Kidney (tissue), 14 donors: ENCODE data around the gene SARNP. TPM values are rescaled to one million over a fixed set of nuclear protein-coding genes. Genes with fewer than 3 reads are reported as not detected.

ENCODE experiments used
- DNase-seq, 5 donors: peaks; one replicate each; pipeline ENCODE4 v3.0.0-alpha.2; 2013 to 2020
- FAIRE-seq: peaks from 2 replicates; lab custom pipeline; 2012; peaks lifted over from hg19 to GRCh38; lab: Jason Lieb, UNC
- H3K27ac ChIP-seq, 2 donors: one replicate each; pipeline ENCODE4 v1.7.0; 2013; ENCODE audit warnings: low read depth in 2 of 2, low read length in 2 of 2, inconsistent platforms in 1 of 2
- H3K27me3 ChIP-seq: one replicate; pipeline ENCODE4 v1.7.1; 2013; ENCODE audit warnings: low read length, inconsistent platforms; ENCODE audit not compliant: control insufficient read depth, insufficient read depth
- H3K36me3 ChIP-seq, 3 donors: one replicate each; pipeline versions ENCODE4 v1.7.0 to v1.7.1; 2013; ENCODE audit warnings: low read length in 3 of 3, control low read depth in 1 of 3, inconsistent platforms in 1 of 3; ENCODE audit not compliant: insufficient read depth in 3 of 3, control insufficient read depth in 2 of 3
- H3K4me1 ChIP-seq, 3 donors: one replicate each; pipeline versions ENCODE4 v1.7.0 to v1.7.1; 2013; ENCODE audit warnings: low read length in 3 of 3, inconsistent platforms in 1 of 3, low read depth in 1 of 3; ENCODE audit not compliant: control insufficient read depth in 2 of 3, insufficient read depth in 2 of 3
- H3K4me3 ChIP-seq, 3 donors: one replicate each; pipeline versions ENCODE4 v1.7.0 to v1.8.1; 2013; ENCODE audit warnings: low read length in 3 of 3, control low read depth in 1 of 3, inconsistent platforms in 1 of 3
- H3K9ac ChIP-seq, 3 donors: one replicate each; pipeline versions ENCODE4 v1.7.0 to v1.7.1; 2013; ENCODE audit warnings: low read length in 3 of 3, control low read depth in 1 of 3, inconsistent platforms in 1 of 3
- H3K9me3 ChIP-seq, 3 donors: one replicate each; pipeline versions ENCODE4 v1.7.0 to v1.7.1; 2013; ENCODE audit warnings: low read length in 3 of 3, control low read depth in 1 of 3, inconsistent platforms in 1 of 3; ENCODE audit not compliant: control insufficient read depth in 2 of 3, insufficient read depth in 1 of 3
- intact Hi-C: fragments of 100-400 bp; cut with DNase I; formaldehyde crosslinking; loops from one replicate; pipeline ENCODE4 v1.11.1; 2022
- polyA plus RNA-seq: library from polyadenylated mRNA; stranded (reverse); fragments of 350-450 nt; fragmentation: Illumina TruSeq; extraction: RNeasy Lipid Tissue Mini Kit (QIAGEN cat#74804); gene quantifications from one replicate; pipeline ENCODE4 v1.2.3, GENCODE V29; 2014; ENCODE audit warnings: low read depth, low replicate concordance; ENCODE audit not compliant: insufficient read depth
- total RNA-seq: library from RNA; stranded (reverse); fragmentation: NEBNext Ultra II Directional; extraction: Animal tissue kit (Norgen Biotek cat#: 25700); gene quantifications from one replicate; pipeline ENCODE4 v1.2.1, GENCODE V29; 2021
- TF ChIP-seq, protein P1 (sequence below): IDR thresholded peaks from 3 replicates; pipeline ENCODE4 v1.5.1; 2012; ENCODE audit warnings: mild to moderate bottlenecking, moderate library complexity, borderline replicate concordance; ENCODE audit not compliant: insufficient read depth; ENCODE audit errors: extremely low read depth
- donor health status: control.
- donor health status: control.
- donor health status: control.
- donor health status: control.
- donor health status: control.
- donor health status: DM: yes; HTN: yes; CAD: no.
- donor health status: Normal renal cell carcinoma (clear cell type).

SARNP gene
- total and polyA plus RNA-seq, 2 donors from 2014 or later, result 51.1 to 109 TPM

DNA sequence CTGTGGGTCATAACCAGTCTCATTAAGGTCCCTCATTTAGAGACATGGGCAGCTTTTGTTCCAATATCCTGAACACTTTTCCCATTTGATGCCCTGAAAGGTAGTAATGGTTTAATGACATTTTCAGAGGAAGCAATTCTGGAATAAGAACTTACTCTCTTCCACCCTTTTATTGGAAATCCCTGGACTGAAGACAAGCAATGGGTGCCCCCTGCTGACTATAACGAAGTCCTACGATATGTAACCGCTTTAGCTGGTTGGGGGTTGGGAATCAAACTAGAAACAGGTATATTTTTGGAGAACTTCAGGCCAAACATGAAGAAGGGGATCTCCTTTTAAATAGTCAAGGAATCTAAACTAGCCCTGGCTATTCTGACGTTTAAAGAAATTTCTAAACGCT, 20.5 kb downstream of the SARNP start:
- peak in 3 of 5 donors; percentile 66 to 87 (median 82) for DNase-seq
- no peak overlapping the region for H3K9ac ChIP-seq
- H3K27ac ChIP-seq, result no peak overlapping the region
- H3K36me3 ChIP-seq, result peaks cover 9 to 60% (median 13%) of the 10 kb centered on the region in 3 donors
- TF ChIP-seq, protein P1, sequence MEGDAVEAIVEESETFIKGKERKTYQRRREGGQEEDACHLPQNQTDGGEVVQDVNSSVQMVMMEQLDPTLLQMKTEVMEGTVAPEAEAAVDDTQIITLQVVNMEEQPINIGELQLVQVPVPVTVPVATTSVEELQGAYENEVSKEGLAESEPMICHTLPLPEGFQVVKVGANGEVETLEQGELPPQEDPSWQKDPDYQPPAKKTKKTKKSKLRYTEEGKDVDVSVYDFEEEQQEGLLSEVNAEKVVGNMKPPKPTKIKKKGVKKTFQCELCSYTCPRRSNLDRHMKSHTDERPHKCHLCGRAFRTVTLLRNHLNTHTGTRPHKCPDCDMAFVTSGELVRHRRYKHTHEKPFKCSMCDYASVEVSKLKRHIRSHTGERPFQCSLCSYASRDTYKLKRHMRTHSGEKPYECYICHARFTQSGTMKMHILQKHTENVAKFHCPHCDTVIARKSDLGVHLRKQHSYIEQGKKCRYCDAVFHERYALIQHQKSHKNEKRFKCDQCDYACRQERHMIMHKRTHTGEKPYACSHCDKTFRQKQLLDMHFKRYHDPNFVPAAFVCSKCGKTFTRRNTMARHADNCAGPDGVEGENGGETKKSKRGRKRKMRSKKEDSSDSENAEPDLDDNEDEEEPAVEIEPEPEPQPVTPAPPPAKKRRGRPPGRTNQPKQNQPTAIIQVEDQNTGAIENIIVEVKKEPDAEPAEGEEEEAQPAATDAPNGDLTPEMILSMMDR, result peak; percentile 39
- H3K4me3 ChIP-seq, result no peak overlapping the region
- no peaks in the 10 kb centered on the region for H3K27me3 ChIP-seq
- no peak for FAIRE-seq
- H3K4me1 ChIP-seq, result no peaks in the 10 kb centered on the region
- no peaks in the 10 kb centered on the region for H3K9me3 ChIP-seq
- intact Hi-C loops, result loop anchor here (10.0 kb wide), 1 partner anchor 52 kb away; the partner anchor contains the start of gene GDF11

DNA sequence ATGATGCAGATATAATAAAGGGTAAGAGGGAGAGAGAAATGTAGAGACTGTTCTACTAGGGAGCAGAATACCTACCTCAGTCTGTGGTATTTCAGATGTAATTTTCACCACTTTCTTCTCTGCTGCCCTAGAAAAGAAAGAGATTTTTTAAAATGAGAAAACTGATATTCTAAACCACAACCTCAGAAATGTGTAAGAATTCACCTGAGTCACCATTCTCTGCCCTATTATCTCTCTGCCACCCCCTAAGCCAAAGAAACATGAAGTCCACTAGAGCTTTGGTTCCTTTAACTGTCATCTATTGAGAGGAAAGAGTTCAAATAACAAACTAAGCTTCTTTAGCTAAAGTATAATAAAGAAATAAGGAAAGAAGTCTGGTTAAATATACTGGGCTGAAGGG, 21.6 kb downstream of the SARNP start:
- Histone ChIP-seq H3K9ac (no peak overlapping the region), H3K27ac (no peak overlapping the region), H3K27me3 (no peaks in the 10 kb centered on the region), H3K9me3 (no peaks in the 10 kb centered on the region), H3K4me1 (no peaks in the 10 kb centered on the region), H3K36me3 (peaks cover 9 to 54% (median 13%) of the 10 kb centered on the region in 3 donors), H3K4me3 (no peak overlapping the region)
- DNase-seq, result no peak
- TF ChIP-seq, protein P1, result no peak
- intact Hi-C loops, result loop anchor here (10.0 kb wide), 1 partner anchor 51 kb away; the partner anchor contains the start of gene GDF11
- no peak for FAIRE-seq

DNA sequence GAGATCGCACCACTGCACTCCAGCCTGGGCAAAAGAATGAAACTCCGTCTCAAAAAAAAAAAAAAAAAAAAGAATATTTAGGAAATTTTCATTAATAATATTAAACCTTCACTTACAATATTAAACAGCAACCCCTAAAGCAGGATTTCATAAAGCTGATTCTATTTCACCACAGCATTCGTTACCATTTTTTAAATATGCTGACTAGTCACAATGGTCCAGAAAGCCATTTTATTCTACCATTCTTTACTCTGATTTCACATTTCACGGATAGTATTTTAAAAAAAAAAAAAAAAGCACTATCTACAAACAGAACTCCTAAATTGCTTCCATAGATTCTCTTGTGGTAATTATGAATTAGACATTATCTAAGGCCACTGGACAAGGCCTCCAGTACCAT, 27.6 kb downstream of the SARNP start:
- FAIRE-seq, result no peak
- intact Hi-C loops, result loop anchor here (10.0 kb wide), 1 partner anchor 45 kb away; the partner anchor contains the start of gene GDF11
- no peak overlapping the region for H3K27ac ChIP-seq
- H3K9me3 ChIP-seq, result no peaks in the 10 kb centered on the region
- peaks cover 5 to 38% (median 12%) of the 10 kb centered on the region in 3 donors for H3K36me3 ChIP-seq
- no peaks in the 10 kb centered on the region for H3K4me1 ChIP-seq
- no peak overlapping the region for H3K9ac ChIP-seq
- DNase-seq, result no peak
- H3K4me3 ChIP-seq, result no peak overlapping the region
- H3K27me3 ChIP-seq, result no peaks in the 10 kb centered on the region
- TF ChIP-seq, protein P1, result no peak

DNA sequence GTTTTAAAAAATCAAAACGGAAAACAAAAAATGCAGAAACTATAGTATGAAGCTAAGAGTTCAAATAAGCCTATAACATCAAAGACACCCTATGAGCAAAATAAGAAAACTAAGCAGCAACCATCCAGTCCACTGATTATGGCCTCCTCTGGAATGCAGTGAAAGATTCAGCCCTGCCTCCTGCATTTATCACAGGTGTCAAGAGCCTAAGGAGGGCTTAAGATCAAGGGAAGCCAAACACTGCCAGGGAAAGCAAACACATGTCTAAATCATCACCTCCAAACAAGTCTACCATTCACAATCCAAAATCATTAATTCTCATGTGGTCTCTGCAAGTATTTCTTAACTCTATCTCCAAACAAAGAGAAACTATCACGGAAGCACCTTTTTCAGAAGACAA, 28.4 kb downstream of the SARNP start:
- Histone ChIP-seq H3K9me3 (no peaks in the 10 kb centered on the region), H3K9ac (no peak overlapping the region), H3K27ac (no peak overlapping the region), H3K4me1 (no peaks in the 10 kb centered on the region), H3K36me3 (peaks cover 7 to 41% (median 14%) of the 10 kb centered on the region in 3 donors), H3K4me3 (no peak overlapping the region), H3K27me3 (no peaks in the 10 kb centered on the region)
- DNase-seq (peak in 3 of 5 donors; percentile 31 to 69 (median 47)), FAIRE-seq (no peak)
- TF ChIP-seq, protein P1, result no peak
- intact Hi-C loops, result no loop called here
